Neural progenitor cell (in vitro differentiated cells): Measurements from ENCODE around the gene SLC14A1. TPM values are rescaled to one million over a fixed set of nuclear protein-coding genes. Genes with fewer than 3 reads are reported as not detected.

Experiments
- DNase-seq: peaks from one replicate; pipeline ENCODE4 v3.0.0-alpha.2; 2016; ENCODE audit warnings: low spot score
- H2AFZ ChIP-seq: fragments of 200-600 bp; sonication (generic); replicated peaks from 2 replicates; pipeline ENCODE4 v1.6.1; 2016; ENCODE audit warnings: antibody characterized with exemption
- H3F3A ChIP-seq: fragments of 200-600 bp; sonication (generic); 2 replicates; pipeline ENCODE4 v1.6.1; 2016; ENCODE audit warnings: antibody characterized with exemption, low read depth
- H3K27ac ChIP-seq: fragments of 200-600 bp; sonication (generic); 2 replicates; pipeline ENCODE4 v1.5.1; 2016; ENCODE audit warnings: mild to moderate bottlenecking
- H3K27me3 ChIP-seq: fragments of 200-600 bp; sonication (generic); 2 replicates; pipeline ENCODE4 v1.6.1; 2016; ENCODE audit warnings: mild to moderate bottlenecking, moderate library complexity
- H3K36me3 ChIP-seq: fragments of 200-600 bp; sonication (generic); 2 replicates; pipeline ENCODE4 v1.5.1; 2016
- H3K4me1 ChIP-seq: fragments of 200-600 bp; sonication (generic); 2 replicates; pipeline ENCODE4 v1.6.1; 2016; ENCODE audit warnings: mixed run types
- H3K4me2 ChIP-seq: fragments of 200-600 bp; sonication (generic); 2 replicates; pipeline ENCODE4 v1.6.1; 2016
- H3K4me3 ChIP-seq: fragments of 200-600 bp; sonication (generic); 2 replicates; pipeline ENCODE4 v1.5.1; 2016
- H3K79me2 ChIP-seq: fragments of 200-600 bp; sonication (generic); 2 replicates; pipeline ENCODE4 v1.6.1; 2016; ENCODE audit warnings: low read depth
- H3K9ac ChIP-seq: fragments of 200-600 bp; sonication (generic); 2 replicates; pipeline ENCODE4 v1.6.1; 2016
- H3K9me3 ChIP-seq: fragments of 200-600 bp; sonication (generic); 2 replicates; pipeline ENCODE4 v1.5.1; 2016; ENCODE audit warnings: low read depth
- H4K20me1 ChIP-seq: fragments of 200-600 bp; sonication (generic); 2 replicates; pipeline ENCODE4 v1.6.1; 2016; ENCODE audit warnings: low read depth
- H3K27ac Mint-ChIP-seq: 3 replicates; pipeline ENCODE4 v1.8.0; 2021; ENCODE audit warnings: mixed read lengths
- H3K27me3 Mint-ChIP-seq: 2 replicates; pipeline ENCODE4 v1.8.0; 2022; ENCODE audit warnings: low read depth, mild to moderate bottlenecking, inconsistent platforms, moderate library complexity, mixed read lengths; ENCODE audit not compliant: insufficient read depth
- H3K36me3 Mint-ChIP-seq: 3 replicates; pipeline ENCODE4 v1.8.0; 2021; ENCODE audit warnings: mixed read lengths
- H3K4me1 Mint-ChIP-seq: 3 replicates; pipeline ENCODE4 v1.8.0; 2021; ENCODE audit warnings: mixed read lengths
- H3K4me3 Mint-ChIP-seq: 3 replicates; pipeline ENCODE4 v1.8.0; 2021; ENCODE audit warnings: mild to moderate bottlenecking, moderate library complexity, mixed read lengths
- H3K9me3 Mint-ChIP-seq: 3 replicates; pipeline ENCODE4 v1.8.0; 2020; ENCODE audit warnings: mixed read lengths
- CTCF ChIP-seq: fragments of 200-600 bp; sonication (generic); IDR thresholded peaks from 2 replicates; pipeline ENCODE4 v1.5.1; 2017; ENCODE audit warnings: antibody characterized with exemption, mild to moderate bottlenecking
- EZH2 ChIP-seq: fragments of 200-600 bp; sonication (generic); IDR thresholded peaks from 2 replicates; pipeline ENCODE4 v1.6.1; 2017; ENCODE audit warnings: antibody characterized with exemption, mild to moderate bottlenecking, moderate library complexity
- EZH2phosphoT487 ChIP-seq: fragments of 200-600 bp; sonication (generic); IDR thresholded peaks from 2 replicates; pipeline ENCODE4 v1.6.1; 2017; ENCODE audit warnings: antibody characterized with exemption
- small RNA-seq: library from RNA; depleted of rRNA; stranded (forward); fragments of <200 nt; gene quantifications from one replicate; pipeline ENCODE3, GENCODE V24; 2015
- total RNA-seq: library from RNA; depleted of rRNA; stranded (reverse); fragments of >200 nt; gene quantifications from 2 replicates; pipeline ENCODE4 v1.2.3, GENCODE V29; 2015; ENCODE audit warnings: low replicate concordance

The SLC14A1 gene
- total RNA-seq, 1 donor from 2014 or later, result not detected

- no peaks in the 10 kb centered on the region for H3K4me1 Mint-ChIP-seq
- Histone ChIP-seq H3K79me2 (no peaks in the 10 kb centered on the region), H3K9me3 (no peaks in the 10 kb centered on the region), H4K20me1 (no peaks in the 10 kb centered on the region), H3K4me3 (no peak overlapping the region), H3K9ac (no peak overlapping the region), H3K36me3 (no peaks in the 10 kb centered on the region), H3K4me1 (no peaks in the 10 kb centered on the region), H2AFZ (no peak overlapping the region), H3K4me2 (no peak overlapping the region), H3K27ac (no peak overlapping the region), H3K27me3 (no peaks in the 10 kb centered on the region), H3F3A (no peaks in the 10 kb centered on the region)
- peaks cover 3% of the 10 kb centered on the region for H3K27me3 Mint-ChIP-seq
- H3K4me3 Mint-ChIP-seq, result no peak overlapping the region
- H3K9me3 Mint-ChIP-seq, result no peaks in the 10 kb centered on the region
- no peak for DNase-seq
- H3K27ac Mint-ChIP-seq, result no peak overlapping the region
- H3K36me3 Mint-ChIP-seq, result no peaks in the 10 kb centered on the region
- no peak for TF ChIP-seq EZH2phosphoT487
- no peak for TF ChIP-seq EZH2
- no peak for TF ChIP-seq CTCF
Measured at GRCh38 chr18:45792506-45793263, 68.7 kb downstream of the SLC14A1 start.

- Mint-ChIP-seq H3K27ac (no peak overlapping the region), H3K9me3 (no peaks in the 10 kb centered on the region), H3K36me3 (no peaks in the 10 kb centered on the region), H3K4me3 (no peak overlapping the region), H3K4me1 (no peaks in the 10 kb centered on the region), H3K27me3 (peaks cover 3% of the 10 kb centered on the region)
- no peak overlapping the region for H3K27ac ChIP-seq
- no peaks in the 10 kb centered on the region for H3K79me2 ChIP-seq
- no peak overlapping the region for H3K4me2 ChIP-seq
- no peak overlapping the region for H3K9ac ChIP-seq
- H4K20me1 ChIP-seq, result no peaks in the 10 kb centered on the region
- H2AFZ ChIP-seq, result no peak overlapping the region
- no peak for DNase-seq
- H3K27me3 ChIP-seq, result no peaks in the 10 kb centered on the region
- H3F3A ChIP-seq, result no peaks in the 10 kb centered on the region
- no peak for TF ChIP-seq EZH2
- TF ChIP-seq EZH2phosphoT487, result no peak
- TF ChIP-seq CTCF, result no peak
- no peak overlapping the region for H3K4me3 ChIP-seq
- H3K9me3 ChIP-seq, result no peaks in the 10 kb centered on the region
- no peaks in the 10 kb centered on the region for H3K4me1 ChIP-seq
- H3K36me3 ChIP-seq, result no peaks in the 10 kb centered on the region
Measured at GRCh38 chr18:45793264-45793965, 69.4 kb downstream of the SLC14A1 start.

- H3K27me3 ChIP-seq, result no peaks in the 10 kb centered on the region
- H2AFZ ChIP-seq, result no peak overlapping the region
Measured at GRCh38 chr18:45801416-45802004, 77.5 kb downstream of the SLC14A1 start.

More at GRCh38 chr18:45801416-45802004, 77.5 kb downstream of the SLC14A1 start:
- Histone ChIP-seq H3K79me2 (no peaks in the 10 kb centered on the region), H3K36me3 (no peaks in the 10 kb centered on the region), H3K4me2 (no peak overlapping the region), H3K9me3 (no peaks in the 10 kb centered on the region), H3K9ac (no peak overlapping the region), H3K27ac (no peak overlapping the region), H3F3A (no peaks in the 10 kb centered on the region), H3K4me3 (no peak overlapping the region), H3K4me1 (no peaks in the 10 kb centered on the region), H4K20me1 (no peaks in the 10 kb centered on the region)
- no peak for DNase-seq
- TF ChIP-seq CTCF, result no peak
- TF ChIP-seq EZH2, result no peak
- no peak for TF ChIP-seq EZH2phosphoT487
- Mint-ChIP-seq H3K27ac (no peak overlapping the region), H3K4me3 (no peak overlapping the region), H3K9me3 (peaks cover 33% of the 10 kb centered on the region), H3K36me3 (peaks cover 3% of the 10 kb centered on the region), H3K4me1 (no peaks in the 10 kb centered on the region), H3K27me3 (no peaks in the 10 kb centered on the region)

Small RNA genes lying within 50 kb of the gene (small RNA-seq; reads per million reads assigned to genes)
- gene AC087685.1, result not detected

Other genes with a start within 250 kb of the SLC14A1 start
- 0.06 and 0.37 TPM in 2 replicates for gene SLC14A2, start 108.7 kb upstream of the SLC14A1 start, total RNA-seq
- gene SIGLEC15, start 101.5 kb downstream of the SLC14A1 start, total RNA-seq, result not detected in 2 replicates
- 15.7 and 34.0 TPM in 2 replicates for gene EPG5, start 243.1 kb downstream of the SLC14A1 start, total RNA-seq